SHP77 treated with DMSO at 0.1 percent for 48 hours (cell line): ENCODE data around the gene MS4A7.
"Not testable (repeated sequence)": the region's sequence is repeated elsewhere in the genome, so short reads cannot be mapped to it uniquely, and the experiment has no call there.

Experiments used
- DNase-seq: peaks from one replicate; lab custom pipeline; 2025; lab: John Stamatoyannopoulos, UW

Gene MS4A7

GRCh38 chr11:60378354-60378753 lies at the start of gene MS4A7:
TSS of gene MS4A7 (plus strand) at chr11:60378532. CDS start at chr11:60383142, 4,610 bp downstream.
- no peak for DNase-seq

- DNase-seq = no peak
These were observed 45.5 kb upstream of the MS4A7 start for GRCh38 chr11:60332846-60333245.

GRCh38 chr11:60334005-60334620 lies 44.2 kb upstream of the MS4A7 start:
- no peak for DNase-seq

- DNase-seq = no peak
These were observed 41.5 kb upstream of the MS4A7 start for GRCh38 chr11:60336767-60337391.

GRCh38 chr11:60338053-60338452 lies 40.3 kb upstream of the MS4A7 start:
- DNase-seq = no peak

- no peak for DNase-seq
These were observed 39.0 kb upstream of the MS4A7 start for GRCh38 chr11:60339356-60339755.

GRCh38 chr11:60343094-60343704 lies 35.1 kb upstream of the MS4A7 start:
- no peak for DNase-seq

- no peak for DNase-seq
These were observed 34.2 kb upstream of the MS4A7 start for GRCh38 chr11:60344146-60344545.

GRCh38 chr11:60345489-60345888 lies 32.8 kb upstream of the MS4A7 start:
- DNase-seq = no peak

- DNase-seq = no peak
These were observed 31.1 kb upstream of the MS4A7 start for GRCh38 chr11:60347084-60347797.

GRCh38 chr11:60348116-60348515 lies 30.2 kb upstream of the MS4A7 start:
- no peak for DNase-seq

GRCh38 chr11:60349990-60350389 lies 28.3 kb upstream of the MS4A7 start:
- DNase-seq = no peak

GRCh38 chr11:60357771-60358170 lies 20.6 kb upstream of the MS4A7 start:
- DNase-seq = no peak

GRCh38 chr11:60360621-60361020 lies 17.7 kb upstream of the MS4A7 start:
- DNase-seq = no peak

- DNase-seq = no peak
These were observed 16.1 kb upstream of the MS4A7 start for GRCh38 chr11:60362241-60362640.

GRCh38 chr11:60363542-60364470 lies 14.5 kb upstream of the MS4A7 start:
- no peak for DNase-seq

- DNase-seq = not testable (repeated sequence)
These were observed 11.9 kb upstream of the MS4A7 start for GRCh38 chr11:60366262-60366904.

GRCh38 chr11:60367009-60367408 lies 11.3 kb upstream of the MS4A7 start:
- no peak for DNase-seq

GRCh38 chr11:60367896-60368295 lies 10.4 kb upstream of the MS4A7 start:
- DNase-seq = no peak

GRCh38 chr11:60370252-60370810 lies 8.0 kb upstream of the MS4A7 start:
- no peak for DNase-seq

GRCh38 chr11:60370811-60371298 lies 7.5 kb upstream of the MS4A7 start:
- peak; percentile 83 for DNase-seq
